ENCODE measurements around the gene NXPE3. TPM values are rescaled to one million over a fixed set of nuclear protein-coding genes. Genes with fewer than 3 reads are reported as not detected.

NXPE3 gene
- total RNA-seq, 1 donor from 2014 or later, result 3.9 TPM

GRCh38 chr3:101873619-101874018 lies 94.6 kb downstream of the NXPE3 start:
- no peak for DNase-seq (ENCODE audit: low read depth)
- FAIRE-seq, result no peak
- no peaks in the 10 kb centered on the region for H3K27me3 ChIP-seq (ENCODE audit: control insufficient read depth, insufficient read depth, low read length)
- no peak for TF ChIP-seq CTCF (IDR thresholded peaks at IDR 0.05; ENCODE audit: insufficient read depth, low read length, severe bottlenecking)
- H3K36me3 ChIP-seq (ENCODE audit: control insufficient read depth, insufficient read depth, low read length), result no peaks in the 10 kb centered on the region
- H3K4me3 ChIP-seq (ENCODE audit: low read depth, low read length), result no peak overlapping the region

GRCh38 chr3:101876142-101876541 lies 97.1 kb downstream of the NXPE3 start:
- Histone ChIP-seq H3K4me3 (ENCODE audit: low read depth, low read length) (no peak overlapping the region), H3K36me3 (ENCODE audit: control insufficient read depth, insufficient read depth, low read length) (no peaks in the 10 kb centered on the region), H3K27me3 (ENCODE audit: control insufficient read depth, insufficient read depth, low read length) (no peaks in the 10 kb centered on the region)
- TF ChIP-seq CTCF (IDR thresholded peaks at IDR 0.05; ENCODE audit: insufficient read depth, low read length, severe bottlenecking), result no peak
- DNase-seq (ENCODE audit: low read depth) (no peak), FAIRE-seq (no peak)

Other genes with a start within 250 kb of the NXPE3 start
- gene TRMT10C, start 217.3 kb upstream of the NXPE3 start, total RNA-seq, result 23.2 and 25.0 TPM in 2 replicates
- 167 and 178 TPM in 2 replicates for gene PCNP, start 205.0 kb upstream of the NXPE3 start, total RNA-seq
- gene ZBTB11, start 102.1 kb upstream of the NXPE3 start, total RNA-seq, result 30.3 and 34.2 TPM in 2 replicates
- gene RPL24, start 92.5 kb upstream of the NXPE3 start, total RNA-seq, result 1,828 and 1,902 TPM in 2 replicates
- gene CEP97, start 54.6 kb upstream of the NXPE3 start, total RNA-seq, result 12.0 and 13.4 TPM in 2 replicates
- 40.3 and 70.3 TPM in 2 replicates for gene NFKBIZ, start 70.3 kb downstream of the NXPE3 start, total RNA-seq

Measured in bronchial epithelial cell (primary cell).